ENCODE results near the gene NFIB. TPM values are rescaled to one million over a fixed set of nuclear protein-coding genes. Genes with fewer than 3 reads are reported as not detected.

The NFIB gene
- total RNA-seq, 2 experiments from 2014 or later, result 13.7 to 25.1 TPM

GRCh38 chr9:14243514-14244042 is 70.4 kb downstream of the NFIB start:
- H4K20me1 ChIP-seq (ENCODE audit: insufficient read depth, low read length), result no peaks in the 10 kb centered on the region
- intact Hi-C loops (cut with micrococcal nuclease; ENCODE audit: unreplicated experiment), result no loop called here
- no peaks in the 10 kb centered on the region for H3K9me3 ChIP-seq (ENCODE audit: low read length)
- no peaks in the 10 kb centered on the region for H3K36me3 ChIP-seq (ENCODE audit: insufficient read depth, low read length)
- TF ChIP-seq CTCF (conservative IDR thresholded peaks at IDR 0.05; ENCODE audit: low read length) (no peak), EZH2phosphoT487 (IDR thresholded peaks at IDR 0.05; ENCODE audit: borderline replicate concordance, low read depth, low read length) (no peak)
- H3K27ac ChIP-seq (ENCODE audit: low read depth, low read length, poor library complexity, severe bottlenecking), result no peak overlapping the region
- no peaks in the 10 kb centered on the region for H3K9me2 ChIP-seq (ENCODE audit: insufficient read depth, low read length)
- no peaks in the 10 kb centered on the region for H3K4me1 ChIP-seq (ENCODE audit: insufficient read depth, low read length, poor library complexity, severe bottlenecking)
- ChIA-PET POLR2A (interaction anchor here (0.5 to 1.0 kb wide), 3 partner anchors 10 to 411 kb away, joined by 3 read pairs; no protein-coding TSS in a partner anchor), CTCF (ENCODE audit: unreplicated experiment) (no interaction called here)
- no peak overlapping the region for H2AFZ ChIP-seq (ENCODE audit: low read length)
- no TSS peak for BruUV-seq (replicated peaks)
- no peak for DNase-seq (ENCODE audit: low spot score)
- H3K4me3 ChIP-seq (ENCODE audit: low read depth, low read length, poor library complexity, severe bottlenecking), result no peak overlapping the region
- no peak overlapping the region for H3K4me2 ChIP-seq (ENCODE audit: low read length)
- H3K79me2 ChIP-seq (ENCODE audit: insufficient read depth, low read depth, low read length), result no peaks in the 10 kb centered on the region

DNA sequence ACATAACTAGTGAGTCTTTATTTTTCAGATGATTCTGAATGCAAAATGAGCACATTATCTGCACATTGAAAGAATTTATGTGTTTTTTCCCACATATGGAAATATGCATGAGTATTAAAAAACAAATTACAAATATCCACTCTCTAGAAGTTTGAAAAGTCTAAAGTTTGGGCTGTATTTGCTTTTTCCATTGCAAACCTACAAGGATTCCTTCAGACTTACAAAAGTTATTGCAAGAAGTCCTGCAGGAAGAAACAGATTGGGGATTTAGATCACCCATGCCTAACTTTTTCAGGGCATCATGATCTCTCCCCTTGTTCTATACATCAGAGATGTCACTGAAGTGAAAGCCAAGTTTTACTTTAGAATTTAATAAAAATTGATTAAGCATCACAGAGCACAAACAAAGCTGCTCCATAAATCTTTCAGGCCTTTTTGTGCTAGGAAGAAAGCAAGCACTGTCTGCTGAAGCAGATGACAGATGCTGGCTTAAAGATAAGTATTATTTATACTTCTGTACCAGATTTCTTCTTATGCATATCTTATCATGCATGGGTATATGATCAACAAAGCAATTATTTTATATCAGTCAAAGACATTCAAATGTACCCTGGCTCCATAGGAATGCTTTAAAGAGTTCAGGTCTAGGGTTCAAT is 71.7 kb downstream of the NFIB start:
- Histone ChIP-seq H3K36me3 (ENCODE audit: insufficient read depth, low read length) (no peaks in the 10 kb centered on the region), H3K4me2 (ENCODE audit: low read length) (no peak overlapping the region), H2AFZ (ENCODE audit: low read length) (no peak overlapping the region), H3K27ac (ENCODE audit: low read depth, low read length, poor library complexity, severe bottlenecking) (no peak overlapping the region), H3K79me2 (ENCODE audit: insufficient read depth, low read depth, low read length) (no peaks in the 10 kb centered on the region), H3K4me1 (ENCODE audit: insufficient read depth, low read length, poor library complexity, severe bottlenecking) (no peaks in the 10 kb centered on the region), H3K9me3 (ENCODE audit: low read length) (no peaks in the 10 kb centered on the region), H3K4me3 (ENCODE audit: low read depth, low read length, poor library complexity, severe bottlenecking) (no peak overlapping the region), H3K9me2 (ENCODE audit: insufficient read depth, low read length) (no peaks in the 10 kb centered on the region), H4K20me1 (ENCODE audit: insufficient read depth, low read length) (no peaks in the 10 kb centered on the region)
- BruUV-seq (replicated peaks), result no TSS peak
- intact Hi-C loops (cut with micrococcal nuclease; ENCODE audit: unreplicated experiment), result no loop called here
- TF ChIP-seq CTCF (conservative IDR thresholded peaks at IDR 0.05; ENCODE audit: low read length) (no peak), EZH2phosphoT487 (IDR thresholded peaks at IDR 0.05; ENCODE audit: borderline replicate concordance, low read depth, low read length) (no peak)
- POLR2A ChIA-PET, result no interaction called here
- DNase-seq (ENCODE audit: low spot score), result no peak
- CTCF ChIA-PET (ENCODE audit: unreplicated experiment), result no interaction called here

GRCh38 chr9:14240537-14240936 is 73.4 kb downstream of the NFIB start:
- Histone ChIP-seq H3K27ac (ENCODE audit: low read depth, low read length, poor library complexity, severe bottlenecking) (no peak overlapping the region), H3K9me3 (ENCODE audit: low read length) (no peaks in the 10 kb centered on the region), H2AFZ (ENCODE audit: low read length) (no peak overlapping the region), H4K20me1 (ENCODE audit: insufficient read depth, low read length) (no peaks in the 10 kb centered on the region), H3K79me2 (ENCODE audit: insufficient read depth, low read depth, low read length) (no peaks in the 10 kb centered on the region), H3K36me3 (ENCODE audit: insufficient read depth, low read length) (no peaks in the 10 kb centered on the region), H3K4me2 (ENCODE audit: low read length) (no peak overlapping the region), H3K9me2 (ENCODE audit: insufficient read depth, low read length) (no peaks in the 10 kb centered on the region), H3K4me3 (ENCODE audit: low read depth, low read length, poor library complexity, severe bottlenecking) (no peak overlapping the region), H3K4me1 (ENCODE audit: insufficient read depth, low read length, poor library complexity, severe bottlenecking) (no peaks in the 10 kb centered on the region)
- ChIA-PET CTCF (ENCODE audit: unreplicated experiment) (no interaction called here), POLR2A (no interaction called here)
- TF ChIP-seq EZH2phosphoT487 (IDR thresholded peaks at IDR 0.05; ENCODE audit: borderline replicate concordance, low read depth, low read length) (no peak), CTCF (conservative IDR thresholded peaks at IDR 0.05; ENCODE audit: low read length) (no peak)
- intact Hi-C loops (cut with micrococcal nuclease; ENCODE audit: unreplicated experiment), result no loop called here
- DNase-seq (ENCODE audit: low spot score), result no peak
- no TSS peak for BruUV-seq (replicated peaks)
